SH-SY5Y (cell line): ENCODE data around the gene TGM3.

Experiments
- GATA2 ChIP-seq: IDR thresholded peaks from 2 replicates; pipeline ENCODE4 v1.6.1; 2011; ENCODE audit warnings: mild to moderate bottlenecking, low read depth, low read length
- GATA3 ChIP-seq: IDR thresholded peaks from 2 replicates; pipeline ENCODE4 v1.6.1; 2011; ENCODE audit warnings: low read depth, mild to moderate bottlenecking, low read length, moderate library complexity

DNA sequence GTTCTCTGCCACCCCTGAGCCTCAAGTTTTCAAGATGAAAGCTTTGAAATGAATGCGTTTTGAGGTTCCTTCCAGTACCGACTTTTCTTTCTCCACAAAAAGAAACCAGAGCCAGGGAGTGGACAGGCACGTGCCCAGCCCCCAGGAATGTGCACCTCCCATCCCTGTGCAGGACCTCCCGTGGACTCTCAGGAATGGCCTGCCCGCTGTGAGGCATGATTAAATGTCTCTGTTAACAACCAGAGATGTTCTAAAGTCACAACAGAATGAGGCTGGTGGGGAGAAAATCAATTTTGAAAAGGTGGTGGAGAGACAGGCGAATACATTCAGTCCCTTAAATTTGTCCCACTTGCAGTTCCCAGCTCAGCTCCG is 1.5 kb downstream of the TGM3 start:
- TF ChIP-seq GATA3, result no peak
- no peak for TF ChIP-seq GATA2
